Neutrophil (primary cell): Measurements from ENCODE around the gene PAK4.

Source experiments
- H3K27ac ChIP-seq: fragments of 200-600 bp; sonication (generic); 2 replicates; pipeline ENCODE4 v1.5.1; 2016; ENCODE audit warnings: mild to moderate bottlenecking, moderate library complexity
- H3K27me3 ChIP-seq: fragments of 200-600 bp; sonication (generic); 2 replicates; pipeline ENCODE4 v1.6.0; 2016; ENCODE audit warnings: mild to moderate bottlenecking
- H3K36me3 ChIP-seq: fragments of 200-600 bp; sonication (generic); 2 replicates; pipeline ENCODE4 v1.5.1; 2017
- H3K4me1 ChIP-seq, 2 experiments: fragments of 200-600 bp in 1 of 2; sonication (generic) in 1 of 2; 1 replicate in 1 of 2; 2 replicates in 1 of 2; pipeline versions ENCODE4 v1.5.1 to v1.6.1; 2013 to 2016; ENCODE audit warnings: low read depth in 1 of 2, low read length in 1 of 2, mild to moderate bottlenecking in 1 of 2, moderate library complexity in 1 of 2; ENCODE audit not compliant: control insufficient read depth in 1 of 2, insufficient read depth in 1 of 2
- H3K4me3 ChIP-seq, 2 experiments: fragments of 200-600 bp in 1 of 2; sonication (generic) in 1 of 2; 1 replicate in 1 of 2; 2 replicates in 1 of 2; pipeline ENCODE4 v1.5.1; 2013 to 2016; ENCODE audit warnings: low read depth in 1 of 2, low read length in 1 of 2, mild to moderate bottlenecking in 1 of 2, moderate library complexity in 1 of 2
- H3K9me3 ChIP-seq: fragments of 200-600 bp; sonication (generic); 2 replicates; pipeline ENCODE4 v1.5.1; 2016
- TF ChIP-seq, protein P1 (sequence below): fragments of 200-600 bp; sonication (generic); IDR thresholded peaks from 2 replicates; pipeline ENCODE4 v1.5.1; 2016; ENCODE audit warnings: antibody characterized with exemption

PAK4 gene

DNA sequence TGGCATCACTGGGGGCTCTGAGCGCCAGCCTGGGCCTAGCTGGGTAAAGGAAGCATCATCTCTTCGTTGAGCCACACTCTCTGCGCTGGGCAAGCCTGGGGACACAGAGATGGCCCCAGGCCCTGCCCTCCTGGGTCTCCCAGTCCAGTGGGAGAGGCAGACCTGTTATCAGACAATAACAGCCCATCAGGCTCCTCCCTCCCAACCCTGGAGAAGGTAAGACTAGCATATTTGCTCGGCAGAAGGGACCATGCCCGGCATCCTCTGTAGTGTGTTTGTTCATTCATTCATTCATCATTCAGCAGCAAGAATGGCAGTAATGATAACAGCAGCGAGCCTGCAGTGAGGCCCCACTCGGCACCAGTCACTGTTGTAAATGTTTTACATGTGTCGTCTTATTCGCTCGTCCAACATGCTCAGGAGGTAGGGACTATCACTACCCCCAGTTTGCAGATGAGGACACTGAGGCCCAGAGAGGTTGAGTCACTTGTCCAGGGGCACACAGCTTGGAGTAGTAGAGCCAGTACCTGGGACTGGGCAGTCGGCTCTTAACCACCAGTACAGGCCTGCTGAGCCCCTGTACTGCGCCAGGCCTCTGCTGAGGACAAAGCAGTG is 33.2 kb downstream of the PAK4 start:
- no peak overlapping the region for H3K27ac ChIP-seq
- TF ChIP-seq, protein P1, sequence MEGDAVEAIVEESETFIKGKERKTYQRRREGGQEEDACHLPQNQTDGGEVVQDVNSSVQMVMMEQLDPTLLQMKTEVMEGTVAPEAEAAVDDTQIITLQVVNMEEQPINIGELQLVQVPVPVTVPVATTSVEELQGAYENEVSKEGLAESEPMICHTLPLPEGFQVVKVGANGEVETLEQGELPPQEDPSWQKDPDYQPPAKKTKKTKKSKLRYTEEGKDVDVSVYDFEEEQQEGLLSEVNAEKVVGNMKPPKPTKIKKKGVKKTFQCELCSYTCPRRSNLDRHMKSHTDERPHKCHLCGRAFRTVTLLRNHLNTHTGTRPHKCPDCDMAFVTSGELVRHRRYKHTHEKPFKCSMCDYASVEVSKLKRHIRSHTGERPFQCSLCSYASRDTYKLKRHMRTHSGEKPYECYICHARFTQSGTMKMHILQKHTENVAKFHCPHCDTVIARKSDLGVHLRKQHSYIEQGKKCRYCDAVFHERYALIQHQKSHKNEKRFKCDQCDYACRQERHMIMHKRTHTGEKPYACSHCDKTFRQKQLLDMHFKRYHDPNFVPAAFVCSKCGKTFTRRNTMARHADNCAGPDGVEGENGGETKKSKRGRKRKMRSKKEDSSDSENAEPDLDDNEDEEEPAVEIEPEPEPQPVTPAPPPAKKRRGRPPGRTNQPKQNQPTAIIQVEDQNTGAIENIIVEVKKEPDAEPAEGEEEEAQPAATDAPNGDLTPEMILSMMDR: no peak

DNA sequence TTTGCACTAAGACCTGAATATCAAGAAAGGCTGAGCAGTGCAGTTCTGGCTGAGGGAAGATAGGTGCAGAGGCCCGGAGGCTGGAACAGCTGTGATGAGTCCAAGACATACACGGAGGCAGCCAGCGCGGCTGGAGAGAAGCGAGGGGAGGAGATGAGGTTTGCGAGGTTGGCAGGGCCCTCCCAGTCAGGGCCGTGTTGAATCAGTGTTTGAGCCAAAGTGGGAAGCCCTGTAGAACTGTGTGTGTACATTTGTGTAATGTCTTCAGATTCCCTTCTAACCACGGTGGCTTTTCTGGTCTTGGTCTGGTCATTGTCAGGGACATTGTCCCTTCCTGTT is 34.9 kb downstream of the PAK4 start:
- Histone ChIP-seq H3K9me3 (no peaks in the 10 kb centered on the region), H3K4me1 (no peaks in the 10 kb centered on the region), H3K27me3 (no peaks in the 10 kb centered on the region), H3K27ac (no peak overlapping the region), H3K4me3 (no peak overlapping the region), H3K36me3 (no peaks in the 10 kb centered on the region)
- TF ChIP-seq, protein P1: no peak

More for the DNA sequence above, 33.2 kb downstream of the PAK4 start:
- H3K36me3 ChIP-seq: no peaks in the 10 kb centered on the region
- H3K9me3 ChIP-seq: no peaks in the 10 kb centered on the region
- no peaks in the 10 kb centered on the region for H3K27me3 ChIP-seq
- H3K4me1 ChIP-seq: no peaks in the 10 kb centered on the region
- no peak overlapping the region for H3K4me3 ChIP-seq

DNA sequence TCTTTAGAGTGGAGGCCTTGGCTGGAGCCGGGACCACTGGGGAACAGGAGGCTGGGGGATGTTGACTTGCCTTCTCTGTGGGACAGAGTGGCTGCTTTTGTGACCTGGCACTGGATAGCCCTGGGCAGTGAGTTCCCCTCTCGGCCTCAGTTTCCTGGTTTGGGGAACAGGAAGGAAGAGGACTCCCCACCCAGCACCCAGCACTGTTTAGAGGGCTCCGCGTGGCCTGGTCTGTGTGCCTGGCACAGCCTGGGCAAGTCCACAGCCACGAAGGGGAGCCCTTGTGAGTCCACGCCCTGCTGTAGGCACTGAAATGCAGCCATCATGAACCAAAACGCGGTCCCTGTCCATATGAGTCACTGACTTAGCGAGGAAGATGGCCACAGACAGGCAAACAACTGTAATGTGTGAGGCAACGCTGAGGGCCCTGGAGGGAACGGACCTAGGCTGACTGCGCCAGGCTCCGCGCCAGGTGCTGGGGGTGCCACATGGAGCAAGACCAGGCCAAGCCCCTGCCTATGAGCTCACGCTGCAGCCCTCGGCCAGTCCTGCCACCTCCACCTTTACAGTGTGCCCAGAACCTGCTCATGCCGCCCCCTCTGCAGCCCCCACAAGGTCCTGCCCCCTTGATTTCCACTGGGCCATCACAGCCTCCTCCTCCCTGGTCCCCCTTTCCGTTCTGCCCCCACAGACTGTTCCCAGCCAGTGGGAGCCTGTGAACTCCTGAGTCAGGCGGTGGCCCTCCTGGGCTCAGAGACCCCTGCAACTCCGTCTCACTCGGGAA is 35.5 kb downstream of the PAK4 start:
- H3K4me1 ChIP-seq: no peaks in the 10 kb centered on the region

DNA sequence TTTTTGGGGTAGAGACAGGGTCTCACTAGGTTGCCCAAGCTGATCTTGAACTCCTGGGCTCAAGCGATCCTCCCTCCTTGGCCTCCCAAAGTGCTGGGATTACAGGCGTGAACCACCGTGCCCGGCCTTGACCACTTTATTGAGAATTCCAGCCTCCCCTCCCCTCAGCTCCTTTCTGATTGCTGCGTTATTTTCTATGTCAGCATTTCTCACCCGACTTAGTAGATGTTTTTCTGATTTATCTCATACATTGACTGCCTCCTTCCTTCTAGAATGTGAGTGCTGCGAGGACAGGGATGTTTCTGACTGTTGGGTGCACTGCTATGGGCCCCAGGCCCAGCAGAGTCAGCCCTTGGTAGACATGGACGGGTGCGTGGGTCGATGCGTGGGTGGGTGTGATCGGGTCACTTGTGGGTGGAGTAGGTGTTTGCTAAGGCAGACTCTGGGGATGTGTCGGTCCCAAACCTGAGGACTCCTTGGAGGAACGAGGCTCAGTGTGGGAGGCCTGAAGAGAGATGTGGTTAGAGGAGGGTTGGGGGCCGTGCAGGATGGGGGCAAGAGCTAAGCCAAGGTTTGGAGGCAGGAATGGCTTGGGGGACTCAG is 37.0 kb downstream of the PAK4 start:
- H3K27me3 ChIP-seq: no peaks in the 10 kb centered on the region
- H3K36me3 ChIP-seq: no peaks in the 10 kb centered on the region
- H3K27ac ChIP-seq: no peak overlapping the region
- H3K4me3 ChIP-seq: no peak overlapping the region
- H3K4me1 ChIP-seq: no peaks in the 10 kb centered on the region
- no peaks in the 10 kb centered on the region for H3K9me3 ChIP-seq
- TF ChIP-seq, protein P1: no peak

More for the DNA sequence above, 35.5 kb downstream of the PAK4 start:
- Histone ChIP-seq H3K36me3 (no peaks in the 10 kb centered on the region), H3K4me3 (no peak overlapping the region), H3K27ac (no peak overlapping the region), H3K27me3 (no peaks in the 10 kb centered on the region), H3K9me3 (no peaks in the 10 kb centered on the region)
- TF ChIP-seq, protein P1: no peak

DNA sequence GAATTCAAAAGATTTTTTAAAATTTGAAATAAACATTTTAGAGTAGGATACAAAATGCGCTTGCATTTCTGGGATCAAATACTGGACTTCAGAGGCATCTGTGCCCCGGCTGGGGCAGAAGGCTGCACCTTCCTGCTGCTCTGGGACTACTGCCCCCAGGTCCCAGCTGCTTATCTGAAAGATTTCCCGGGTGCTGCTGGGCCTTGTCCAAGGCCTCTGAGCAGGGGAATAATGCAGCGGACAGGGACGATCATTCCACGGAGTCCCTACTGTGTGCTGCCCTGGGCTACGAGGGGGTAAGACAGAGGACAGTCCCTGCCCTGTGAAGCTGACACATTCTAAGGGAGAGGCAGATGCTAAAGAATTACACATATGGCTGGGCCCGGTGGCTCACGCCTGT is 38.0 kb downstream of the PAK4 start:
- no peak overlapping the region for H3K27ac ChIP-seq
- H3K9me3 ChIP-seq: no peaks in the 10 kb centered on the region
- H3K4me1 ChIP-seq: no peaks in the 10 kb centered on the region
- H3K36me3 ChIP-seq: no peaks in the 10 kb centered on the region
- H3K27me3 ChIP-seq: no peaks in the 10 kb centered on the region
- TF ChIP-seq, protein P1: no peak
- no peak overlapping the region for H3K4me3 ChIP-seq
